ENCODE results near the gene WDR26.

Gene WDR26

DNA sequence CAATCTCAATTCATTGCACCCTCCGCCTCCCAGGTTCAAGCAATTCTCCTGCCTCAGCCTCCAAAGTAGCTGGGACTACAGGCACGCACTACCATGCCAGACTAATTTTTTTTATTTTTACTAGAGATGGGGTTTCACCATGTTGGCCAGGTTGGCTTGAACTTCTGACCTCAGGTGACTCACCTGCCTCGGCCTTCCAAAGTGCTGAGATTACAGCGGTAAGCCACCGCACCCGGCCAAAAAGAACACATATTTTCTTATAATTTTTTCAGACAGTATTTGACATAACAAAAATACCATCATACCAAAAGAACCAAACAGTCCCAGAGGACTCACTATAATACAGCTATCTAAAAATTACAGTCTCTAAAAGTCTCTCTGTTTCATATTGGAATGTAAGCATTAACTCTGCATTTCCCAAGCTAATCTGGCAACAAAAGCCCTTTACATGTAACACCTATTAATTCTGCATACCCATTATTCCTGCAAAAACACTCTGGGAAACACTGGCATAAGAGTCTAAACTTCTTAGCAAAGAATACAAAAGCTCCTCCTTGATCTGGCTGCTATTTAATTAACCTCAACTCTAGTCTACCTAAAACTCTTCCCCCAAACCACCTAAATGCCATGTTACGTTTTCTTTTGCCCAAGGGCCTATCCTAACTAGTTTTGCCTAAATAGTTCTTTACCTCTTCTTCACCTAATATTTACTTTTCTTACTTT lies 26.9 kb downstream of the WDR26 start:
- no peak overlapping the region for H3K4me3 ChIP-seq
- no peak overlapping the region for H3K27ac ChIP-seq
- DNase-seq (ENCODE audit: low spot score), result no peak
- TF ChIP-seq, protein P1, sequence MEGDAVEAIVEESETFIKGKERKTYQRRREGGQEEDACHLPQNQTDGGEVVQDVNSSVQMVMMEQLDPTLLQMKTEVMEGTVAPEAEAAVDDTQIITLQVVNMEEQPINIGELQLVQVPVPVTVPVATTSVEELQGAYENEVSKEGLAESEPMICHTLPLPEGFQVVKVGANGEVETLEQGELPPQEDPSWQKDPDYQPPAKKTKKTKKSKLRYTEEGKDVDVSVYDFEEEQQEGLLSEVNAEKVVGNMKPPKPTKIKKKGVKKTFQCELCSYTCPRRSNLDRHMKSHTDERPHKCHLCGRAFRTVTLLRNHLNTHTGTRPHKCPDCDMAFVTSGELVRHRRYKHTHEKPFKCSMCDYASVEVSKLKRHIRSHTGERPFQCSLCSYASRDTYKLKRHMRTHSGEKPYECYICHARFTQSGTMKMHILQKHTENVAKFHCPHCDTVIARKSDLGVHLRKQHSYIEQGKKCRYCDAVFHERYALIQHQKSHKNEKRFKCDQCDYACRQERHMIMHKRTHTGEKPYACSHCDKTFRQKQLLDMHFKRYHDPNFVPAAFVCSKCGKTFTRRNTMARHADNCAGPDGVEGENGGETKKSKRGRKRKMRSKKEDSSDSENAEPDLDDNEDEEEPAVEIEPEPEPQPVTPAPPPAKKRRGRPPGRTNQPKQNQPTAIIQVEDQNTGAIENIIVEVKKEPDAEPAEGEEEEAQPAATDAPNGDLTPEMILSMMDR (IDR thresholded peaks at IDR 0.05), result no peak

DNA sequence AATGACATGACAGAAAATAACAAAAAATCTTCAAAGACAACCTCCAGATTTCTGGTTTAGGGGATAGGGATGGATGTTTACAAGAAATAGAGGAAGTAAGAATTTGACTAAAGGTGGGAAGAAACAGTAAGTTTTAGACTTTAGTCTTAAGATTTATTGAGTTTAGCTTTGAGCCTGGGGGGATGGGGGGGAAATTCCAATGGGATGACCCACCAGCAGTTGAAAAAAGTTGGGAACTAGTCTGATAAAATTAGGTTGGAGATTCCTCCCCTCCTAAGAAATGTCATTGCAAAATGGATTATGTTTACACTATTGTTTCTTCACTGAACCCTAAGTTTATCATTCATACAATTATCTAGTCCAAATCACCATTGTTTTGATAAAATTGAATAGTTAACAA lies 28.4 kb downstream of the WDR26 start:
- no peak overlapping the region for H3K27ac ChIP-seq
- no peak overlapping the region for H3K4me3 ChIP-seq
- TF ChIP-seq, protein P1 (IDR thresholded peaks at IDR 0.05), result no peak
- no peak for DNase-seq (ENCODE audit: low spot score)

DNA sequence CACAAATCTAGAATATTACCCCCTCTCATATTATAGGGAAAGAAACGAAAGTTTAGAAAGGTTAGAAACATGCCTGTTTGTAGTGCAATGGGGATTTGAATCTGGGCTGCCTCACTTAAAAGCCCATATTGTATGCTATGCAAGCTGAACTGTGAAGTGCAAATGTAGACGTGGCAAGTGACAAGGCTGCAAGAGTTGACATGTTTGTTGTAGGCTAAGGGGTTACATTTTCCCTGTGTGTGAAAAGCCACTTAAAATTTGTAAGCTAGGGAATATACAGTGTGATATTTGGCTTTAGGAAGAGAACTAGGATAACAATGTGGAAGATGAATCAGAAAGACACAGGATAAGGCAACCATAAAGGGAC lies 29.0 kb downstream of the WDR26 start:
- no peak overlapping the region for H3K4me3 ChIP-seq
- TF ChIP-seq, protein P1 (IDR thresholded peaks at IDR 0.05), result no peak
- H3K27ac ChIP-seq, result no peak overlapping the region
- no peak for DNase-seq (ENCODE audit: low spot score)

DNA sequence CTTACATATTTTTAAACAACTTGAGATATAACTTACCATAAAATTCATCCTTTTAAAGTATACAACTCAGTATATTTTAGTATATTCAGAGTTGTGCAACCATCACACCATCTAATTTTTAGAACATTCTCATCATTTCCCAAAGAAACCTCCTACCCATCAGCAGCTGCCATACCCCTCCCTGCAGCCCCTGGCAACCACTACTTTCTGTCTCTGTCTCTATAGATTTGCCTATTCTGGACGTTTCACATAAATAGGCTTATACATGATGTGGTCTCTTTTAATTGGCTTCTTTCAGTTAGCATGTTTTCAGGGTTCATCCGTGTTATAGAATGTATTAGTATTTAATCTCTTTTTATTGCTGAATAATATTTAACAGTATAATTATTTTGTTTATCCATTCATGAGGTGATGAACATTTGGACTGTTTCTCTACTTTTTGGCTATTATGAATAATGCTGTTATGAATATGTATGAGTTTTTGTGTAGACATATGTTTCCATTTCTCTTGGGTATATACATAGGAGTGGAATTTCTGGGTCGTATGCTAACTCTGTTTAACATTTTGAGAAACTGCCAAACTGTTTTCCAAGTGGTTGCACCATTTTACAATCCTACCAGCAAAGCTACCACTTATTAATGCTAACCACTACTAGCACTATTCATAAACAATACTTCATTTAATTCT lies 29.5 kb downstream of the WDR26 start:
- H3K4me3 ChIP-seq, result no peak overlapping the region
- TF ChIP-seq, protein P1 (IDR thresholded peaks at IDR 0.05), result no peak
- H3K27ac ChIP-seq, result no peak overlapping the region
- DNase-seq (ENCODE audit: low spot score), result no peak

DNA sequence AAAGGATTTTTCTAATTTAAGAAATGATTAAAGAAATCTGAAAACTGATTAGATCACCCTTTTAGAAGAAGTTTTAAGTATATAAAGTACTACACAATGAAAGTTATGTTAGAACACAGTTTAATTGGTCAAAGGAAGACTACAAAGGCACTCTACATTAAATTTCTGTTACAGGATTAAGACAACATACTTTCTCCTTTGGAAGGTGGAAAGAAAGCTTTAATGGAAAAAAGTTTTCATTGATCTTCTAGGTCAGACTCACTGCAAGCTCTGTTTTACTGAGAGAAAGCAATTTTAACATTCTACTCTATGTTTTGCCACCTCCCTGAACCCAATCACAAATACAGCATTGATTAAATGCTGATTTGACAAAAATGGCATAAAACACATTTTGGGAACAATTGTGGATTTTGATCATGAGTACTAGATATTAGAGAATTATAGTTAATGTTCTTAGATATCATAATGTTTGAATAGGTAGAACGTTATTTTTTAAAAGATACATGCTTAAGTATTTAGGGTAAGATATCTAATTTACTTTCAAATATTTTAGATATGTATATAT lies 32.0 kb downstream of the WDR26 start:
- DNase-seq (ENCODE audit: low spot score), result no peak
- Histone ChIP-seq H3K4me3 (no peak overlapping the region), H3K27ac (no peak overlapping the region)
- TF ChIP-seq, protein P1 (IDR thresholded peaks at IDR 0.05), result no peak

DNA sequence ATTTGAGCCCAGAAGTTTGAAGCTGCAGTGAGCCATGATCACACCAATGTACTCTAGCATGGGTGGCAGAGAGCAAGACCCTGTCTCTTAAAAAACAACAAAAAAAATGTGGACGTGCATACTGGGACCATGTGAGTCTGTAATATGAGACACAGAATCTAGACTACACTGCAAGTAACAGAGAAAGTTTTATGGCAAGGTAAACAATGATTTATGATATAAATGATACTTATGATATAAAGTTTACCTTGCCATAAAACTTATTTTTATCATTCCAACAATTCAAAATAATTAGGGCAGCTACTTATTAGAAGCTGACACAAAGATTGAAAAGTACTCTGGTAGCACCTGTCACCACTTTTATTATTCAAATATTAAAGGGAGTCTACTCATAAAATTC lies 34.7 kb downstream of the WDR26 start:
- TF ChIP-seq, protein P1 (IDR thresholded peaks at IDR 0.05), result no peak
- H3K4me3 ChIP-seq, result no peak overlapping the region
- H3K27ac ChIP-seq, result no peak overlapping the region
- no peak for DNase-seq (ENCODE audit: low spot score)

DNA sequence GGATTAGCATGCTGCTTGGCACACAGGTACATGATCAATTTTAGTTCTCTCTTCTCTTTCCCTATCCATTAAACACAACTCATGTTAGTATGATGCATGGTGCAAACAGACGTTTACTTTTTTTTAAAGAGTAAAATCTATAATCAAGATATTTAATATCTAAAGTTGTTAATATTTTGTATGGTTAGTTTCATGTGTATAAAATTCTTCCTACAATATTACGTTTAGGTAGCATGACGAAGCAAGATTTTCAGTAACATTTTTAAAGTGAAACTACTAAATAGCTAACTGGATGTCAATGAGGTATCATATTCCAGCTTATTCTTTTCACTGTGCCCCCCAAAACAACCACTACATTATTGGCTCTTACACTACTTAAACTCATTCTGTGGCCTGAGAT lies 41.3 kb downstream of the WDR26 start:
- TF ChIP-seq, protein P1 (IDR thresholded peaks at IDR 0.05), result no peak
- Histone ChIP-seq H3K27ac (no peak overlapping the region), H3K4me3 (no peak overlapping the region)
- no peak for DNase-seq (ENCODE audit: low spot score)

All from coronary artery (tissue), 2 donors.